NT2/D1 (cell line): ENCODE results near the gene VEZT.

Experiments used
- DNase-seq: peaks from one replicate; pipeline ENCODE4 v3.0.0-alpha.2; 2011; ENCODE audit warnings: low read depth, low spot score
- H3K27me3 ChIP-seq: 2 replicates; pipeline ENCODE4 v1.6.0; 2011; ENCODE audit warnings: mild to moderate bottlenecking; ENCODE audit not compliant: insufficient read length, insufficient read depth
- H3K36me3 ChIP-seq: 2 replicates; pipeline ENCODE4 v1.6.1; 2011; ENCODE audit warnings: mild to moderate bottlenecking, low read length, mixed read lengths; ENCODE audit not compliant: insufficient read depth, insufficient read length
- H3K4me1 ChIP-seq: 2 replicates; pipeline ENCODE4 v1.5.1; 2011; ENCODE audit not compliant: insufficient read depth, insufficient read length
- H3K4me3 ChIP-seq: 2 replicates; pipeline ENCODE4 v1.5.1; 2011; ENCODE audit warnings: low read depth; ENCODE audit not compliant: insufficient read length
- H3K9ac ChIP-seq: 2 replicates; pipeline ENCODE4 v1.6.0; 2011; ENCODE audit warnings: low read depth; ENCODE audit not compliant: insufficient read length
- H3K9me3 ChIP-seq: 2 replicates; pipeline ENCODE4 v1.5.1; 2011; ENCODE audit warnings: mild to moderate bottlenecking, low read length; ENCODE audit not compliant: insufficient read depth
- SUZ12 ChIP-seq: IDR thresholded peaks from 2 replicates; pipeline ENCODE4 v1.6.1; 2011; ENCODE audit not compliant: insufficient read length, insufficient read depth; ENCODE audit errors: extremely low read depth
- YY1 ChIP-seq: IDR thresholded peaks from 2 replicates; pipeline ENCODE4 v1.6.1; 2011; ENCODE audit not compliant: insufficient read length, insufficient read depth
- ZNF274 ChIP-seq: IDR thresholded peaks from 2 replicates; pipeline ENCODE4 v1.6.1; 2011; ENCODE audit warnings: mild to moderate bottlenecking, low read depth, low read length

Gene VEZT

GRCh38 chr12:95248095-95248494 lies 30.5 kb downstream of the VEZT start:
- H3K4me1 ChIP-seq: no peaks in the 10 kb centered on the region
- TF ChIP-seq YY1 (no peak), ZNF274 (no peak), SUZ12 (no peak)

GRCh38 chr12:95248604-95249360 lies 31.2 kb downstream of the VEZT start:
- no peaks in the 10 kb centered on the region for H3K27me3 ChIP-seq
- no peak for DNase-seq
- H3K9ac ChIP-seq: no peak overlapping the region
- peaks cover 26% of the 10 kb centered on the region for H3K36me3 ChIP-seq
- H3K4me1 ChIP-seq: no peaks in the 10 kb centered on the region
- H3K4me3 ChIP-seq: no peak overlapping the region
- no peak for TF ChIP-seq ZNF274
- no peak for TF ChIP-seq YY1
- TF ChIP-seq SUZ12: no peak
- H3K9me3 ChIP-seq: no peaks in the 10 kb centered on the region

More at GRCh38 chr12:95248095-95248494, 30.5 kb downstream of the VEZT start:
- Histone ChIP-seq H3K36me3 (peaks cover 20% of the 10 kb centered on the region), H3K9me3 (no peaks in the 10 kb centered on the region), H3K4me3 (no peak overlapping the region), H3K9ac (no peak overlapping the region), H3K27me3 (no peaks in the 10 kb centered on the region)
- no peak for DNase-seq

- Histone ChIP-seq H3K36me3 (peaks cover 46% of the 10 kb centered on the region), H3K9ac (no peak overlapping the region), H3K9me3 (no peaks in the 10 kb centered on the region), H3K4me1 (no peaks in the 10 kb centered on the region), H3K4me3 (no peak overlapping the region), H3K27me3 (no peaks in the 10 kb centered on the region)
- DNase-seq: no peak
- TF ChIP-seq ZNF274 (no peak), YY1 (no peak), SUZ12 (no peak)
Observed at GRCh38 chr12:95253386-95253785, 35.8 kb downstream of the VEZT start.

GRCh38 chr12:95257541-95257940 lies 39.9 kb downstream of the VEZT start:
- peak; percentile 46 for DNase-seq

GRCh38 chr12:95258151-95258550 lies 40.5 kb downstream of the VEZT start:
- Histone ChIP-seq H3K4me1 (no peaks in the 10 kb centered on the region), H3K27me3 (no peaks in the 10 kb centered on the region), H3K9me3 (no peaks in the 10 kb centered on the region), H3K9ac (no peak overlapping the region), H3K4me3 (no peak overlapping the region), H3K36me3 (peaks cover 58% of the 10 kb centered on the region)
- no peak for TF ChIP-seq ZNF274
- TF ChIP-seq SUZ12: no peak
- TF ChIP-seq YY1: no peak
- DNase-seq: no peak

More at GRCh38 chr12:95257541-95257940, 39.9 kb downstream of the VEZT start:
- Histone ChIP-seq H3K4me3 (no peak overlapping the region), H3K9me3 (no peaks in the 10 kb centered on the region), H3K36me3 (peaks cover 56% of the 10 kb centered on the region), H3K27me3 (no peaks in the 10 kb centered on the region), H3K9ac (no peak overlapping the region), H3K4me1 (no peaks in the 10 kb centered on the region)
- TF ChIP-seq ZNF274 (no peak), YY1 (no peak), SUZ12 (no peak)

- H3K9ac ChIP-seq: no peak overlapping the region
- no peak for TF ChIP-seq ZNF274
- TF ChIP-seq SUZ12: no peak
- TF ChIP-seq YY1: no peak
- no peaks in the 10 kb centered on the region for H3K9me3 ChIP-seq
- no peak for DNase-seq
- no peaks in the 10 kb centered on the region for H3K4me1 ChIP-seq
- no peak overlapping the region for H3K4me3 ChIP-seq
- H3K27me3 ChIP-seq: no peaks in the 10 kb centered on the region
- peaks cover 59% of the 10 kb centered on the region for H3K36me3 ChIP-seq
Observed at GRCh38 chr12:95258803-95259202, 41.2 kb downstream of the VEZT start.

GRCh38 chr12:95259368-95259767 lies 41.8 kb downstream of the VEZT start:
- Histone ChIP-seq H3K9me3 (no peaks in the 10 kb centered on the region), H3K9ac (no peak overlapping the region), H3K4me1 (no peaks in the 10 kb centered on the region), H3K36me3 (peaks cover 59% of the 10 kb centered on the region), H3K4me3 (no peak overlapping the region), H3K27me3 (no peaks in the 10 kb centered on the region)
- DNase-seq: no peak
- TF ChIP-seq YY1 (no peak), ZNF274 (no peak), SUZ12 (no peak)
